Measurements from ENCODE around the gene RMND5A.

RMND5A gene

GRCh38 chr2:86794861-86795260 is 74.8 kb downstream of the RMND5A start:
- DNase-seq: no peak

- no peak for DNase-seq
Measured at GRCh38 chr2:86800856-86801567, 80.9 kb downstream of the RMND5A start.

GRCh38 chr2:86806059-86806857 is 86.2 kb downstream of the RMND5A start:
- no peak for DNase-seq

GRCh38 chr2:86807133-86807467 is 87.0 kb downstream of the RMND5A start:
- DNase-seq: no peak

DNA sequence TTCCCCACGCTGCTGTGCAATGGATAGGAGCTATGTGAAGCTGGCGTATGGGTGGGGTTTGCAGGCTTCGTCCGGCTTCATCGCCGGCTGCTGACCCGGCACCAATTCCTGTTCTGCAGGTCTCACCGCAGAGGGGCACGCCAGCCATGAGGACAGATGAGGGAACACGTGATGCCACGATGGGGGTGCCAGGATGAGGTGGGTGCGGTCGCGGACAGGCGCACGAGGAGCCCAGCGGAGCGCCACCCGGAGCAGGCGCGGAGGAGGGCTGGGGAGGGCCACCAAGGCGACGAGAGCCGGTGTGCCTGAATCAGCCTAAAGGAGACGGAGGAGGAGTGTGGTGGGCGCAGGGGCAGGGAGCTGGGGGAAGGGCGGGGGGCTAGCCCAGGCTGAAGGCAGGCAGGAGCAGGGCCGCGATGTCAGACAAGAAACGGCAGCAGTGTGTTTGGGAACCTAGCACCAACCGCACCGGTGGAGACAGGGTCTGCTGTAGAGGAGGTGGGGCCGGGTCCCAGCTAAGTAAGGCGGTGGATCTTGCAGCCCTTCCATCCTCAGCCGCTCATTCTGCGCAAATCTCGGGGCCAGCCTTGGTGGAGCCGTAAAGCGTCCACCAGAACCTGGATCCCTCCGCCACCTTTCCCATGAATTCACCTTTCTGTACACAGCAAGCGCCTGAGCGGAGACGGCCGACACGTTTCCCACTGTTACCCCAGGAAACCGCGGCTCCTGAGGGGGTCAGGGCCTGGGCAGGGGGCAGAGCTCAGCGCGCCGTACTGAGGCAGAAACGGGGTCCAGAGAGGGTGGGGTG is 87.6 kb downstream of the RMND5A start:
- no peak for DNase-seq

DNA sequence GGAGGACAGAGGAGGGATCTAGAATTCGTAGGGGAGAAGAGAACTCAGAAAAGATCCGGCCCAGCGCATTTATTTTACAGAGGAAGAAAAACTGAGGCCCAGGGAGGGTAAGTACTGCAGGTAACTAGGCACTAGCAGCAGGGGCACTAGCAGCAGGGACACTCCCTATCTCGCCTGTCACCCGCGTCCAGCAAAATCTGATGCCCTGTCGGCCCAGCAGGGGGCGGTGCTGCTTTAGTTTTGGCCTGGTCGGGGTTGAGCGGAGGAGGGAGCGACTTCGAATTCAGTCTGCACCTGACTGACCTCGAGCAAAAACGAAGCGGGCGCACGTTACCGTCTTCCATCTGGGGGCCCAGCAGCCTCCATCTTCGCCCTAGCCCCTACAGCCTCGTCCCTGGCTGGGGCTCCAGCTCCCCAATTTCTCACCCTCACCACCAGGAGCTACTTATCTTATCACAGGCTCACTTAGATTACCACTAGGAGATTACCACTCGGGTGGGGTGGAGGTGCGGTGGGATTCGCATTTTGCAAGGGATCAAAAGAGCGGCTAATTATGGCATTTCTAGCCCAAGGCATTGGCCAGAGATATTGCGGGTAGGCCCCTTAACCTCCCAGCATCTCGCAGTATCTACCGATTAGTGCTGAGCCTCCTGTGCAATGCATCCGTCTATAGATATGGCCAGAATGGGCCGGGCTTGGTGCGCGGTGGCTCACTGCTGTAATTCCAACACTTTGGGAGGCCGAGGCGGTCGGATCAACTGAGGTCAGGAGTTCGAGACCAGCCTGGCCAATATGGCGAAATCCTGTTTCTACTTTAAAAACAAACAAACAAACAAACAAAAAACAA is 88.4 kb downstream of the RMND5A start:
- DNase-seq: peak; percentile 89

DNA sequence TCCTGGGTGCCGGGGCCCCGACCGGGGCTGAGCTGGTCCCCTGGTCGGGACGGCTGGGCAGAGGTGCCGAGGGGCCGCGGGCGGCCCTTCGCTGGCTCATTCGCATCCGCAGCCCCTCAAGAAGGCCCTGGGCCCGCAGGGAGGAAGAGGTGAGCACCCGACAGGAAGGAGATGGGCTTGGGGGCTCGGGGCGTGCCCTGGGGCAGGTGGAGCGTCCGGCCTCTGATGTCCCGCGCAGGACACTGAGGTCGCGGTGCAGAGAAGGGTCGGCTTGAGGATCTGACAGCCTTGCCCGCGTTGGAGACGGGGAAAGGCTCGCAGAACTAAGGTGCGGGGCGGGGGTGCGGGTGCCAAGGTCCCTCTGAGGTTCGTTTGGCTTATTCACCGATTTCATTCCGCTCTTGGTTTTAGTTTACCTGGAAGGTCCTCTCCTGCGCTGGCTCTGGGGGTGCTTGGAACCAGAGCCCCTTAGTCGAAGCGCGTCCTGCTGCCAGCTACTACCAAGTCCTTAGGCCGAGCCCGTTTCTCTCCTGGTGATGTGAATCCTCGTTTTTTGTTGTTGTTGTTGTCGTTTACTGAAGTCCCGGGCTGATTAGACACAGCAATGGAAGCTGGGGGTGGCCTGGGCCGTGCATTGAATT is 89.5 kb downstream of the RMND5A start:
- DNase-seq: no peak

- no peak for DNase-seq
Measured at GRCh38 chr2:86815611-86816010, 95.5 kb downstream of the RMND5A start.

- DNase-seq: no peak
Measured at GRCh38 chr2:86818114-86818801, 98.2 kb downstream of the RMND5A start.

GRCh38 chr2:86818957-86819356 is 98.9 kb downstream of the RMND5A start:
- DNase-seq: no peak

GRCh38 chr2:86821306-86821705 is 101.2 kb downstream of the RMND5A start:
- no peak for DNase-seq

GRCh38 chr2:86821842-86822241 is 101.8 kb downstream of the RMND5A start:
- no peak for DNase-seq

- no peak for DNase-seq
Measured at GRCh38 chr2:86822668-86823345, 102.7 kb downstream of the RMND5A start.

- DNase-seq: peak; percentile 33
Measured at GRCh38 chr2:86825036-86825692, 105.1 kb downstream of the RMND5A start.

GRCh38 chr2:86825693-86826381 is 105.7 kb downstream of the RMND5A start:
- DNase-seq: no peak

- DNase-seq: no peak
Measured at GRCh38 chr2:86826951-86827350, 106.9 kb downstream of the RMND5A start.

Measured in NCI-H2107 (cell line).